Activated naive CD4-positive, alpha-beta T cell treated with anti-CD3 and anti-CD28 coated beads, Interleukin-2, amount 50 U/mL, for 24 hours (primary cell): Measurements from ENCODE around the gene PLEKHA6.

Experiments
- H3K27ac Mint-ChIP-seq: one replicate; pipeline ENCODE4 v1.8.0; 2021; ENCODE audit warnings: mild to moderate bottlenecking, mixed read lengths
- H3K27me3 Mint-ChIP-seq: one replicate; pipeline ENCODE4 v1.8.0; 2021; ENCODE audit warnings: mixed read lengths
- H3K36me3 Mint-ChIP-seq: one replicate; pipeline ENCODE4 v1.8.0; 2021; ENCODE audit warnings: mixed read lengths
- H3K4me1 Mint-ChIP-seq: one replicate; pipeline ENCODE4 v1.8.0; 2021; ENCODE audit warnings: mixed read lengths
- H3K4me3 Mint-ChIP-seq: one replicate; pipeline ENCODE4 v1.8.0; 2021; ENCODE audit warnings: mild to moderate bottlenecking, mixed read lengths
- H3K9me3 Mint-ChIP-seq: one replicate; pipeline ENCODE4 v1.8.0; 2021; ENCODE audit warnings: mixed read lengths

PLEKHA6 gene

DNA sequence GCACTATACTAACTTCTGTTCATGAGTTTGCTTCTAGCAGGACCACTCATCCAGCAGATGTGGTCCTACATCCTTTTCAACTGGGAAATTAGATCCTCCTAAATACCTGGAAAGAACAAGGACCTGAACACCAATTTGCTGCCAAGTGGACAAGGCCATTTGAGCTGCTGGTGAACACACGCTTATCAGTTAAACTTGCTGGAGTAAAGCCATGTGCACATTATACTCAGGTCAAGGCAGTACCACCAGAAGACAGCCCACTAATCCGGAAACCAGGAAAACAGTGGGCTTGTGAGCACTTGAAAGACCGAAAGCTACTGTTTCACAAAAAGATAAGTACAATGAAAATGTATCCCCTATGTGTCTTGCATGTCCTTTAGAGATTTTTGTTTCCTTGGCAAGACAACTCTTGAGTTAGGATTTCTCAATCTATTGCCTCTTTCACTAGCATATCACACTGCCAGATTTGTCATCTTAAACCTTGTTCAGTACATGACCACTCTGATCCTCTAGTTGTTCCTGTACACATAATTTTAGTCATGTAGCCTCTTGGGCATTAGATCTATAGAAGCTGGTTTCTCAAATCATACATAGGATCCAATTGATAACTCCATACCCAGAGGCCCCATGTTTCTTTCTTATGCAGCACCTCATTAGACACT lies 189.1 kb downstream of the PLEKHA6 start:
- Mint-ChIP-seq H3K36me3 (peaks cover 6% of the 10 kb centered on the region), H3K4me3 (no peak overlapping the region), H3K27me3 (peaks cover 4% of the 10 kb centered on the region), H3K9me3 (peaks cover 5% of the 10 kb centered on the region), H3K4me1 (no peaks in the 10 kb centered on the region), H3K27ac (no peak overlapping the region)

- H3K36me3 Mint-ChIP-seq, result peaks cover 6% of the 10 kb centered on the region
- H3K4me1 Mint-ChIP-seq, result no peaks in the 10 kb centered on the region
- no peak overlapping the region for H3K27ac Mint-ChIP-seq
- peaks cover 4% of the 10 kb centered on the region for H3K27me3 Mint-ChIP-seq
- H3K4me3 Mint-ChIP-seq, result no peak overlapping the region
- peaks cover 5% of the 10 kb centered on the region for H3K9me3 Mint-ChIP-seq
Measured at GRCh38 chr1:204169858-204170257, 189.9 kb downstream of the PLEKHA6 start.
